Fibroblast of lung (primary cell): Measurements from ENCODE around the gene SERBP1. TPM values are rescaled to one million over a fixed set of nuclear protein-coding genes. Genes with fewer than 3 reads are reported as not detected.

ENCODE experiments used
- DNase-seq, 2 donors: peaks; one replicate each; pipeline versions ENCODE4 v3.0.0 to v3.0.0-alpha.2; 2010; ENCODE audit warnings: low read depth in 2 of 2
- H2AFZ ChIP-seq: 2 replicates; pipeline ENCODE4 v1.5.1; 2012; ENCODE audit warnings: low read length, control low read depth, inconsistent platforms
- H3K27ac ChIP-seq: 2 replicates; pipeline ENCODE4 v1.5.1; 2011; ENCODE audit warnings: low read length, control low read depth; ENCODE audit not compliant: insufficient read depth
- H3K27me3 ChIP-seq: 2 replicates; pipeline ENCODE4 v1.5.1; 2011; ENCODE audit warnings: mild to moderate bottlenecking, low read length; ENCODE audit not compliant: control insufficient read depth, insufficient read depth
- H3K36me3 ChIP-seq: 2 replicates; pipeline ENCODE4 v1.5.1; 2011; ENCODE audit warnings: low read length; ENCODE audit not compliant: control insufficient read depth, insufficient read depth
- H3K4me1 ChIP-seq: 2 replicates; pipeline ENCODE4 v1.5.1; 2011; ENCODE audit warnings: low read length; ENCODE audit not compliant: control insufficient read depth, insufficient read depth; ENCODE audit errors: extremely low read depth
- H3K4me2 ChIP-seq: 2 replicates; pipeline ENCODE4 v1.5.1; 2011; ENCODE audit warnings: low read length, control low read depth; ENCODE audit not compliant: insufficient read depth; ENCODE audit errors: extremely low read depth
- H3K4me3 ChIP-seq, 4 experiments: fragments of 200-600 bp in 1 of 4; sonication (generic) in 1 of 4; replicated peaks in 1 of 4; 2 replicates each; pipeline ENCODE4 v1.5.1; 2011 to 2016; ENCODE audit warnings: low read length in 4 of 4, low read depth in 3 of 4, mild to moderate bottlenecking in 3 of 4, control low read depth in 2 of 4, inconsistent platforms in 1 of 4, mixed read lengths in 1 of 4; ENCODE audit not compliant: insufficient read depth in 1 of 4; ENCODE audit errors: control extremely low read depth in 1 of 4
- H3K79me2 ChIP-seq: 2 replicates; pipeline ENCODE4 v1.5.1; 2012; ENCODE audit warnings: mild to moderate bottlenecking, low read length, inconsistent platforms; ENCODE audit not compliant: control insufficient read depth, insufficient read depth
- H3K9ac ChIP-seq: 2 replicates; pipeline ENCODE4 v1.5.1; 2011; ENCODE audit warnings: mild to moderate bottlenecking, low read length, control low read depth; ENCODE audit not compliant: insufficient read depth
- H3K9me3 ChIP-seq: 2 replicates; pipeline ENCODE4 v1.5.1; 2012; ENCODE audit warnings: low read depth, low read length; ENCODE audit not compliant: control insufficient read depth, insufficient read depth
- H4K20me1 ChIP-seq: 2 replicates; pipeline ENCODE4 v1.5.1; 2011; ENCODE audit warnings: low read length; ENCODE audit not compliant: control insufficient read depth, insufficient read depth; ENCODE audit errors: extremely low read depth
- CTCF ChIP-seq, 2 donors: IDR thresholded peaks in 1 of 2; conservative IDR thresholded peaks in 1 of 2; 1 replicate in 1 of 2; 2 replicates in 1 of 2; pipeline ENCODE4 v1.5.1; 2011 to 2012; ENCODE audit warnings: low read length in 2 of 2, control low read depth in 1 of 2, inconsistent platforms in 1 of 2, low read depth in 1 of 2, mild to moderate bottlenecking in 1 of 2
- EZH2 ChIP-seq: IDR thresholded peaks from 2 replicates; pipeline ENCODE4 v1.5.1; 2012; ENCODE audit warnings: low read length, control low read depth, mild to moderate bottlenecking; ENCODE audit errors: missing control alignments
- polyA plus RNA-seq, 2 donors: library from polyadenylated mRNA; depleted of rRNA in 1 of 2; stranded (reverse) in 1 of 2; unstranded in 1 of 2; fragments of >200 nt; gene quantifications; 2 replicates each; pipeline ENCODE4 v1.2.1, GENCODE V29; 2011 to 2012; ENCODE audit warnings: missing spikeins in 1 of 2
- total RNA-seq: library from RNA; depleted of rRNA; stranded (reverse); fragments of >200 nt; gene quantifications from 2 replicates; pipeline ENCODE4 v1.2.1, GENCODE V29; 2014

The SERBP1 gene
- total and polyA plus RNA-seq, 2 donors (not counting 1 experiment from before 2014, with no cell fraction given): 128 to 273 TPM

DNA sequence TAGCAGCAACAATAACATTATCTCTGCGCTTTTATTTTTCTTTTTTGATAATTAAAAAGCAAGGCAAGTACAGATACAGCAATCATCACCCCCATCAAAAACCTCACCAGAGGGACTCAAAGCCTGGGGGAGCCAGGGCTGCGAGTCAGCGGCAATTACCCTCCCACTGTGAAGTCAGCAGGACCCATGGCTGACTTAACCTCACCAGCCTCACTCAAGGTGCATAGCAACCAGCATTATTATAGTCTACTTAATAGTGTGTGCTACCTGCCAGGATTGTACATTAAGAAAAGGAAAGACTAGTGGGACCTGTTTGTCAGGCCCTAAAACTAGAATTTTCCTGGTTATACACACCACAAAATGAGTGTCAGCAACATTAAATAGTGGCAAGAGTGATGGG, 28.9 kb upstream of the SERBP1 start:
- no peaks in the 10 kb centered on the region for H3K9me3 ChIP-seq
- DNase-seq: no peak
- no peak overlapping the region for H2AFZ ChIP-seq
- no peaks in the 10 kb centered on the region for H3K4me1 ChIP-seq
- H3K9ac ChIP-seq: no peak overlapping the region
- H3K4me2 ChIP-seq: no peak overlapping the region
- H3K27me3 ChIP-seq: peaks cover 2% of the 10 kb centered on the region
- H4K20me1 ChIP-seq: no peaks in the 10 kb centered on the region
- H3K36me3 ChIP-seq: no peaks in the 10 kb centered on the region
- H3K27ac ChIP-seq: no peak overlapping the region
- TF ChIP-seq EZH2: no peak
- TF ChIP-seq CTCF (conservative IDR thresholded peaks at IDR 0.05 in 1 of 2, IDR thresholded peaks at IDR 0.05 in 1 of 2; ENCODE audit: low read depth in 1 of 2, low read length in 2 of 2): no peak
- H3K4me3 ChIP-seq: no peak overlapping the region
- H3K79me2 ChIP-seq: no peaks in the 10 kb centered on the region

DNA sequence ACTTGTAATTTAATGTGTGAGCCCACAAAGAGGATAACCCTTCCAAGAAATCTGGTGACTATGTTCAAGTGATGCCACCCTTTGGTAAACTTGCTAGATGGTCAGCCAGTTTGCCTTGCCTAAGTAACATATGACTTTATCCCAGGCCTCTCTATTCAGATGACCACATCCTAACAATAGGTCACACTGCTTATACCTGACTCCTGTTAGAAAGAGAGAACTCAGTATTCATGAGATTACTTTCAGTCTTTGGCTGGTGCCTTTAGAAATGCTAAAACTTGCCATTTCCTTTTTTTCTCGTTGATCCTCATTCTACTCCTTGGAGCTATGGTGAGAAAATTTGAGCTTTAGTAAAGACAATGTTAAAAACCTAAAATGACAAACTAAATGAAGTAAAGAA, 28.5 kb upstream of the SERBP1 start:
- DNase-seq: no peak
- Histone ChIP-seq H3K27ac (no peak overlapping the region), H3K4me3 (no peak overlapping the region), H3K4me2 (no peak overlapping the region), H2AFZ (no peak overlapping the region), H3K79me2 (no peaks in the 10 kb centered on the region), H3K27me3 (peaks cover 2% of the 10 kb centered on the region), H3K9me3 (no peaks in the 10 kb centered on the region), H3K36me3 (no peaks in the 10 kb centered on the region), H3K4me1 (no peaks in the 10 kb centered on the region), H4K20me1 (no peaks in the 10 kb centered on the region), H3K9ac (no peak overlapping the region)
- TF ChIP-seq EZH2 (no peak), CTCF (conservative IDR thresholded peaks at IDR 0.05 in 1 of 2, IDR thresholded peaks at IDR 0.05 in 1 of 2; ENCODE audit: low read depth in 1 of 2, low read length in 2 of 2) (no peak)

DNA sequence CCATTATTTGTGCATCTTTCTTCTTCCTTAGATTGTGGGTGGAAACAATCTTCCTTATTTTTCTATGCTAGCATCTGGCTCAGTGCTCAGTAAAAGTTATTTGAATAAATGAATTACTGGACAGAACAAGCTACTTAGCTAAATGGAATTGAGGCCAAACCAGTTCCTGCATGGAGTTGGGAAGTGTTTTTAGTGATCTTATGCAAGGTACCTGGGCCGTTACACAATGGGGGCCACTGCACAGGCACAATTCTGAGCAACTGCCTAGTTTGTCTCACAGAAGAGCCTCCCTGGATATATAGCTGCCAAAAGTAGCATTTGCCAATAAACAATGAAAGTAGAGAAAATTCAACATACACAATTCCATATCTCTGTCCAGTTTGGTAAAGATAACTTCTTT, 27.0 kb upstream of the SERBP1 start:
- no peaks in the 10 kb centered on the region for H3K36me3 ChIP-seq
- no peak overlapping the region for H2AFZ ChIP-seq
- no peak overlapping the region for H3K4me2 ChIP-seq
- TF ChIP-seq CTCF (conservative IDR thresholded peaks at IDR 0.05 in 1 of 2, IDR thresholded peaks at IDR 0.05 in 1 of 2; ENCODE audit: low read depth in 1 of 2, low read length in 2 of 2) (no peak), EZH2 (no peak)
- no peaks in the 10 kb centered on the region for H3K79me2 ChIP-seq
- DNase-seq: no peak
- H3K9me3 ChIP-seq: no peaks in the 10 kb centered on the region
- H3K27ac ChIP-seq: no peak overlapping the region
- no peaks in the 10 kb centered on the region for H3K4me1 ChIP-seq
- H3K27me3 ChIP-seq: peaks cover 2% of the 10 kb centered on the region
- no peak overlapping the region for H3K4me3 ChIP-seq
- H4K20me1 ChIP-seq: no peaks in the 10 kb centered on the region
- no peak overlapping the region for H3K9ac ChIP-seq
